Superior temporal gyrus (tissue), 1 donor: ENCODE results near the gene ANTXRL.
"Not testable (repeated sequence)": the region's sequence is repeated elsewhere in the genome, so short reads cannot be mapped to it uniquely, and the experiment has no call there.

Source experiments
- DNase-seq: peaks from one replicate; pipeline ENCODE4 v3.0.0-alpha.2; 2016; ENCODE audit errors: extremely low spot score

ANTXRL gene

GRCh38 chr10:46286991-46287693 lies at the start of gene ANTXRL:
Gene ANTXRL, plus strand, starts transcription at chr10:46286997. Its CDS starts 266 bp downstream, at chr10:46287263.
- no peak for DNase-seq

GRCh38 chr10:46237815-46238510 lies 48.8 kb upstream of the ANTXRL start:
- no peak for DNase-seq

DNA sequence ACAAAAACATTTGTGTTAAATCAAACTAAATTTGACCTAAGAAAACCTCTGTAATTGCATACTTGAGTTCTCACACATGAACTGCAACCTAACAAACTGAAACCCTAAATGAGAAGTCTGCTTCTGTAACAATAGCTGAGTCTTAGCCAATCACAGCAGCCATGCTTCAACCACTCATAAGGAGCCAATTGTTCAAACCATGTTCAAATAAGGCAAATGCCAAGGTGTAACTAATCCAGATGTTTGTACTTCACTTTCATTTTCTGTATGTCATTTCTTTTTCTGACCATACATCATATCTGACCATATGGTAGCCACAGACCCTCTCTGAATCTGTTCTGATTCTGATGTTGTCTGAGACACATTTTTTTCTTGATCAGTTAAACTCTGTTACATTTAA lies 47.5 kb upstream of the ANTXRL start:
- no peak for DNase-seq

DNA sequence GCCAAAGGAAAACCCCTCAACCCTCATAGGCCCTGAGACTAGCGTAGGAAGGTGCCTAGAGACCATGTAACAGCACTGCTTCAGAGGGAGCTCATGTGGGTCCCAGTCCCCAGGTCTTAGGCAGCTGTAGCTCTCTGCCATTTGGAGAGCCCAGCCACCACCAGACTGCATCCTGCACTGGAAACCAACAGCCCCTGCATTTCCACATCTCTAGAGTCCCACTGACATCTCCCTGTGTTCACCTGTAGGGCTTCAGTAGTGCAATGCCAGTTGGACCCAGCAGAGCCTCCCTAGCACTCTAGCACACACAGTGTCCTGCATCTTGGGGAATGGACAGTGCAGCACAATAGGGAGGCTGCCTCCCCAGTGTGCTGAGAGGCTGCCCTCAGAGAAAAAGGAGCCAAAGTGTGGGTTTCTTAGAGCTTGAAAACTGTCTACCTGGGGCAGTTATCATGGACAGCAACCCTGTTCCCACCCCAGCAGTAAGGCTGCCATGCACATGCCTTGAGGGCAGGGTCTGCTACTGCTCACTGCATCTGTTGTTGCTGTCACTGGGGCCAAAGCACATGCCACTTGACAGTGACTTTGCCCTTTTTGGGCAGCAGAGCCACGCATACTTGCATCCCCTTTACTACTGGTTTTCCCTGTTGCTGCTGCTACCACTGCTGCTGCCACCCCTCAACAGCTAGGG lies 46.7 kb upstream of the ANTXRL start:
- DNase-seq: no peak

GRCh38 chr10:46240684-46241565 lies 45.9 kb upstream of the ANTXRL start:
- DNase-seq: no peak

DNA sequence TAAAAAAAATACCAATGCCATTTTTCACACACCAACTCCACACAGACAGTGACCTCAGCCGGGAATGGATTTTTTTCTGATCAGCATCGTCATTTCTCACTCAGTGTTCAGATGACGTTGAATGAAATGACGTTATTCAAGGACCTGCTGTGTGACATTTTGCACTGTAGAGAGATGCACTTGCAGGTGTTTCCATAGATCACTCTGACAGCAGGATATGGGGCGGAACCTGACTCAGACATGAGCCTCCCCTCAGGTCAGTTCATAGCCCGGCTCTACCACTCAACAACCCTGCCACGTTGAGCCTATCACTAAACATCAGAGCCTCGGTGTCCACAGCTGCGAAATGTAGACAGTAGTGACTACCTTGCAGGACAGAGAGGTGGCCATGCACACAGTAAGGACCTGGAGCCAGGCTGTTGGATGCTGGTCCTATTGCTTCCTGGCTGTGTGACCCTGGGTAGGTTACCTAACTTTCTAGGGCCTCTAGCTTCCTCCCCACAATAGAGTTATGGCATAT lies 41.4 kb upstream of the ANTXRL start:
- DNase-seq: no peak

DNA sequence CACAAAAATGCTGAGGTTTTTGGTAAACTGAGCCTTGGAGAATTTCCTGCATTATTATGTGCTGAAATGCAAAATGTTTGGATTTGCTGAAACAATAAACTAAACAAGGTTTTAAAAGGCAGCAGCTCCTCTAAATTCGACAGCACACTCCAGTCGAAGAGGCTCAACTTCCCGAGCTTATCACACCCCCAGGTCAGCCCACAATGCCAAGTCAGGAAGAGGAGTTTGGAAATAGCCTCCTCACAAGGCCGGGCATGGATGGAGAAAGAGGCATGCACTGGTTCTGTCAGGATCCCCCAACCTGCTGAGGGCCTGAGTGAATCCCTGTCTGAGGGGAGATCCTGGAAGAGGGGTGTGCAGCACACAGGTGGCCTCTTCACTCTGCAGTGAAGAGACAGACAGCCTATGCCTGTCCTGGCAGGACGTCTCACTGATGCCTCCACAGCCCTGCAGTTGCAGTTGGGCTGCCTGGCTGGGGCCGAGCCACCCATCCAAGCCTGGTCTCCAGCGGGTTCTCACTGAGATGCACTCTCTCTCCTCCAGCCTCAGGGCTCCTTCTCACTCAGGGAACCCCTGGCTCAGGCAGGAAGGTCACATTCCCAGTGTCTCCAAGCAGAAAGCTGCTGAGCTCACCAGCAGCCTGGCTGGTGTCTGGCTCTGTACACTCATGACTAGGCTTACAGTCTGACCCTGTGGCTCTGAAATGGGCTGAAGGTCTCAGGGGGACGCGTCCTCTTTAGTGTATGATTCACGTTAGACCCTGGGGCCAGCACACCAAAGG lies 40.2 kb upstream of the ANTXRL start:
- DNase-seq: not testable (repeated sequence)

DNA sequence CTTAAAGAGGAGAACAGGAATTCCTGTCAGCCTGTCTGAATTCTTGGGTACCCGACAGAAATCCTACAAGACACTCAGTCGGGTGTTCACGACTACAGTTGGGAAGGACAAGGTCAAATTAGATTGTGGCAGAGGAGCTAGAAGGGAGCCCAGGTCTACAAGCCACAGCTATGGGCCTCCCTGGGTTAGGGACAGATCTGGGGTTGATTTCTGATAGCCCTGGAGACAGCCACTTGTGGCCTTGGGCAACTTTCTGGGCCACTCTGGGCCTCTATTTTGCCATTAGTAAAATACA lies 39.7 kb upstream of the ANTXRL start:
- DNase-seq: no peak

DNA sequence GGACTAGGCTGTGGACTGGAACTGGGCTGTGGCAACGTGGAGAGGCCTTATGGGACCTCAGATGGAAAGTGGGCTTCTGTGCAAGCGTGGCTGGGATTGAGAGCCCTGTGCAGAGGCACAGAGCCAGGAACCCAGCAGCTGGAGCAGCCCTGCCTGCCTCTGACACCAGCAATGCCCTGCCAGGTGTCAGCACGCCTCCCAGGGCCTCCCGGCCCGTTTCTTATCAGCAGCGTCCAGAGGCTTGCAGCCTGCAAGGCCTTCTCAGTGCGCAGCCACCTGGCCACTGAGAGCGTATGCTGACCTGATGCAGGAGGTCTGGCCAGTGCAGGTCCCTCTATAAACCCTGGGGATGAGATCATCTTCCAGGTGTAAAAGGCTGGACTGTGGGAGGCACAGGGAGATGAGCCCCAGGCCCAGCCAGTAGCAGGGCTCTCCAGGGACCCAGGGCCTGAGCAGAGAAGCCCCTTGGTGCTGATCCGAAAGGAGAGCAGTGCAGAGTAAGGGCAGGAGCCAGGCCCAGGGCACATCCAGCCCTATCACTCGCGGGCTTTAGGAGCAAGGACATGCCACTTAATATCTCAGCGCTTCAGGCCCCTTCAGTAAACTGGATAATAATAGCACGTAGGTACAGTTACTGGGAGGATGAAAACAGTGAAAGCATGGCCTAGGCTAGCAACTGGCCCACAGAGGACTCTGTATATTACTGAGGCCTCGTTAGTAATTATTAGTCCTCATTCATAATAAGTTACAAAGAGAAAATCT lies 38.8 kb upstream of the ANTXRL start:
- no peak for DNase-seq

GRCh38 chr10:46248651-46249146 lies 38.1 kb upstream of the ANTXRL start:
- no peak for DNase-seq

DNA sequence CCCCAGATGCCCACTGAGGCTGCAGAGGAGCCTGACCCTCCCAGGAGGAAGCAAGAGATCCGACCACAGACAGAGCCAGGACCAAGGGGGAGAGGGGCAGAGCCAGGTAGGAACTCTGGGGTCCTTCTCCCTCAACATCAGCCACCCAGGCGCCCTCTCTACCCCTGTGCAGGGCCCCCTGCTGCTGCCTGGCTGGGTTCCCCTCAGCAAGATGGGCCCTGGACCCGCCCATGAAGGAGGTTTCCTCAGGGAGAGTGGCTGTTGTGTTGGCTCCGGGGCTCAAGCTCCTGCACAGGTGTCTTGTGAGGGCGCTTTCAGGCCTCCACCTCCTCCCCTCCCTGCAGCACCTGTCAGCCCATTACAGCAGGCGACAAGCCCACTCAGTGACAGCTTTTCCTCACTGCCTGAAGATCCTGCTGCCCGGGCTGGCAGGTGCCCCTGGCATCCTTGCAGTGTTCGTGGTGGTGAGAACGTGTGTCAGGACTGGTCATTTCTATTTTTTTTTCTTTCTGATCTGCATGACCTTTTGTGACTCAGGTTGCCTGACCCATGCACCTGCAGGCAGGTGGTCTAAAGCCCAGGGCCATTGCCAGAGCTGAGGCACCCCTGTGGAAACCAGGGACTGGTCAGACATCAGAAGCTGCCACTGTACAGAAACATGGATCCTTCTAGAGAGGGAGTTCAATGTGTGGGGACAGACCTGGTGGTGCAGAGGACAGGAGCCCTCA lies 37.0 kb upstream of the ANTXRL start:
- DNase-seq: not testable (repeated sequence)

- no peak for DNase-seq
Observed at GRCh38 chr10:46250481-46250880, 36.3 kb upstream of the ANTXRL start.

- DNase-seq: no peak
Observed at GRCh38 chr10:46250898-46251856, 35.6 kb upstream of the ANTXRL start.

- DNase-seq: no peak
Observed at GRCh38 chr10:46251857-46252847, 34.6 kb upstream of the ANTXRL start.

- no peak for DNase-seq
Observed at GRCh38 chr10:46253076-46254006, 33.5 kb upstream of the ANTXRL start.

DNA sequence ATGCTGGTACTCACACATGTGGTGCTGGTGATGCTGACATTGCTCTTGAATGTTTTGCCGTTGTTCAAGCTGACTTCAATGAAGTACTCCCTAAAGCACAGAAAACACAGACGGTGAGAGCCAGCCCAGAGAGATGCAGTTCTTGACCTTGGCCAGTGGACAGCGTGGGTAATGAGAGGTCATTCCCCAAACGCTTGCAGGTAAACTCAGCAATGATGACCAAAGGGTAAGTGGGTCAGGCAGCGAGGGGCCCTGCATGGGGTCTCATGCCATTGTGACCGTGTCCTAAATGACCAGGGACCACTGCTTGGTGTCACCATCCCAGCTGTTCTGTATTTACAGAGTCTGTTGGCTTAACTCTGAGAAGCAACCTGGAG lies 32.8 kb upstream of the ANTXRL start:
- DNase-seq: no peak
